ENCODE results near the gene ZFP64.

ZFP64 gene

DNA sequence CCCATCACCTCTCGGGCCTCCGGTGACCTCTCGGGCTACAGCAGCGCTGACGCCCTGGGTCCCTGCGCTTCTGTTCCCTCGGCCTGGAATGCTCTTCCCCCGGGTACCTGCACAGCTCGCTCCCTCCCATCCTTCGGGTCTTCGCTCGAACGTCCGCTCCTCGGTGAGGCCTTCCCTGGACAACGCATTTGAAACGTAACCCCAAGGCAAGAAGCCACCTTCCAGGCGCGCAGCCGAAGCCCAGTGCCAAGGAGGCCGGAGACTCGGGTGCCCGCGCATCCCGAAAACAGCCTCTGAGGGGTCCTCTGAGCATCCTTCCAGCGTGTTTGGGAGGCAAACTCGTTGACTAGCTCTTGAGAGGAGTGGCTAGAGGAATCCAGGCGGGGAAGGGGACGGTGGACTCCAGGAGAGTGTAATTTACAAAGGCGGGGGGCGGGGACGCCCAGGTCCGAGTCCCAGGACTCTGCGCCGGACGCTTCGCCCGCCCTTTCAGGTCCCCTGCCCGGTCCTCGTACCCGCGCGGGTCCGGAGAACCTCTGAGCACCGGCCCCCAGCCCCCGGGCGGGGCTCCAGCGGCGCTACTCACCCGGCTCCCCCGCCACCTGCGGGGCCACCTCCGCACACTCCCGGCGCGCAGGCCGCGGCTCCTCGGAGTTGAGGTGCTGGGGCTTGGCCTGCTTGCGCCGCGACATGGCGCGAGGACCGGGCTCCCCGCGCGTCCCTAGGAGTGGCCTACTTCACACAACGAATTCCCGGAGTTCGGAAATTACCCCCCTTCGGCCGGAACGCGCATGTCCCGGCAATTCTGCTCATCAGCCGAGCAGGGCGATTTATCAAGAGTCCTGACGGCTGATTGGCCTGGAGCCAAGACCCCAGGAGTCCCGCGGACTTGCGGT is 86.8 kb downstream of the ZFP64 start:
- TF ChIP-seq, protein P1, sequence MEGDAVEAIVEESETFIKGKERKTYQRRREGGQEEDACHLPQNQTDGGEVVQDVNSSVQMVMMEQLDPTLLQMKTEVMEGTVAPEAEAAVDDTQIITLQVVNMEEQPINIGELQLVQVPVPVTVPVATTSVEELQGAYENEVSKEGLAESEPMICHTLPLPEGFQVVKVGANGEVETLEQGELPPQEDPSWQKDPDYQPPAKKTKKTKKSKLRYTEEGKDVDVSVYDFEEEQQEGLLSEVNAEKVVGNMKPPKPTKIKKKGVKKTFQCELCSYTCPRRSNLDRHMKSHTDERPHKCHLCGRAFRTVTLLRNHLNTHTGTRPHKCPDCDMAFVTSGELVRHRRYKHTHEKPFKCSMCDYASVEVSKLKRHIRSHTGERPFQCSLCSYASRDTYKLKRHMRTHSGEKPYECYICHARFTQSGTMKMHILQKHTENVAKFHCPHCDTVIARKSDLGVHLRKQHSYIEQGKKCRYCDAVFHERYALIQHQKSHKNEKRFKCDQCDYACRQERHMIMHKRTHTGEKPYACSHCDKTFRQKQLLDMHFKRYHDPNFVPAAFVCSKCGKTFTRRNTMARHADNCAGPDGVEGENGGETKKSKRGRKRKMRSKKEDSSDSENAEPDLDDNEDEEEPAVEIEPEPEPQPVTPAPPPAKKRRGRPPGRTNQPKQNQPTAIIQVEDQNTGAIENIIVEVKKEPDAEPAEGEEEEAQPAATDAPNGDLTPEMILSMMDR (IDR thresholded peaks at IDR 0.05; ENCODE audit: low read depth, low read length), result no peak
- peak overlapping the region; percentile 52 to 58 for H3K4me3 ChIP-seq (replicated peaks in 1 of 2; ENCODE audit: low read depth in 2 of 2, low read length in 2 of 2)
- DNase-seq (ENCODE audit: low read depth in 2 of 2), result peak; percentile 37 to 41

DNA sequence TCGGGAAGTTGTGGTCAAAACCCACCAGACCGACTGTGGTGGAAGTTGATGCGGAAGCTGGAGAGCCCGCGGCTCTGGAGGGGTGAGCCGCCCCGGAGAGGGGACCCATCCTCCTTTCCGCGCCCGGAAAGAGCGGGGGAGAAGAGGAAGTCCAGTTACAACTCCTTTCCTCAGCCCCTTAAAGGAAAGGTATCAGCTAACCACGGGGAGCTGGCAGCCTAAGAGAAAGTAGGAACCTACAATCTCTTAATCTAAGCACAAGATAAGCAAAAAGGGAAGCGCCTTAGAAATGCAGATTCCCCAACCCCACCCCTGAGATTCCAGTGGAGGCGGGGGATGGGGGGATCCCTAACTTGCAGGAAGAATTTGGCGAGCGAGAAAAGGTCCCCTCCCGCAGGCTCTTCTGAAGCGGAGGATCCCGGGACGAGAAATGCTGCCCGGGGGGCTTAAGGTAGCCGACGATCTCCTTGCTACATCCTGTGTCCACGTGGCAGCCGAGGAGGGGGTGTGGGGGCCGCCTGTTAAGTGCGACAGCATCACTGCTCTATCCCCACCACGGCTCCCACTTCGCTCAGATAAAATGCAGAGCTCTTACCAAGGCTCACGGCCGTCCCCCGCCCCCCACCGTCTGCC is 87.5 kb downstream of the ZFP64 start:
- peak overlapping the region; percentile 52 to 58 for H3K4me3 ChIP-seq (replicated peaks in 1 of 2; ENCODE audit: low read depth in 2 of 2, low read length in 2 of 2)
- TF ChIP-seq, protein P1 (IDR thresholded peaks at IDR 0.05; ENCODE audit: low read depth, low read length), result no peak
- DNase-seq (ENCODE audit: low read depth in 2 of 2), result peak; percentile 10 to 13

DNA sequence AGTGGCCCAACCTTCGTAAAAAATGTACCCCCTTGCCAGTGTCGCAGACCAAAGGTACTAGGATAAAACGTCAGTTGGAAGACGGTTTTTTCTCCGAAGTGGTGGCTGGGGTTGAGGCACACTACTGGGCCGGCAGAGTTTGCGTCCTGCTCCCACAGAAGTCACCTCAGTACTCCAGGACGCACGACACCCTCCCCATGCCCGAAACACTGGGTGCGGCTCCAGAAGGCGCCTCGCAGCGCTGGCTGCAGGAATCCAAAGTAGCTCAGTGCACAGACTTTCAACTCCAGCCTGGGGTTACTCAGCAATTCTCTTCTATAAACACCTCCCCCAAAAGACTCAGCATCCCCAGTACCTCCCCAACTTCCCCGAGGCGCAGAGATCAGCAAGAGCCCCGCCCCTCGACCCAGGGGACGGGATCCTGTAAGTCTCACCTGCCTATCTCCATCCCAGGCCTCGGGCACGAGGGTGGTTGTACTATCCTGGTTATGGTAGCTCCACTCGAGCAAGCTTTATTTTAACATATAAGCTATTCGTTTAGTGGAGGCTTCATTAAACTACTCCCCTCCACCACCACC is 88.2 kb downstream of the ZFP64 start:
- TF ChIP-seq, protein P1 (IDR thresholded peaks at IDR 0.05; ENCODE audit: low read depth, low read length), result no peak
- peak; percentile 10 to 50 for DNase-seq (ENCODE audit: low read depth in 2 of 2)
- peak overlapping the region; percentile 52 to 58 for H3K4me3 ChIP-seq (replicated peaks in 1 of 2; ENCODE audit: low read depth in 2 of 2, low read length in 2 of 2)

DNA sequence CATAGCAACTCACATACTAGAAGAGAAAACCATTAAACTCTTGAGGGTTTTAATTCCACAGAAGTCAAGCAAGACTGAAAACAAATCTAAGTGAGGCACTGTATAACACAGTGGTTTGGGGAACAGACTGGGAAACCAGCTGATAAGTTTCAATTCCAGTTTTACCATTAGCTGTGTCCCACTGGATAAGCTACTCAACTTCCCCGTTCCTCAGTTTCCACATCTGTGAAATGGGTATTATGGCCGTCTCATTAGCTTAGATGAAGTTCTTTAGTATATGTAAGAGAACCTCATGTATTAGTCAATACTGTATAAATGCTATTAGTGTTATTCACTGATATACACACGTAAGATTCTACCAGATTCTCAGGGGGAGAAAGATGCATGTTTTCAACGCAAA is 89.0 kb downstream of the ZFP64 start:
- TF ChIP-seq, protein P1 (IDR thresholded peaks at IDR 0.05; ENCODE audit: low read depth, low read length), result no peak
- no peak overlapping the region for H3K4me3 ChIP-seq (replicated peaks in 1 of 2; ENCODE audit: low read depth in 2 of 2, low read length in 2 of 2)
- no peak for DNase-seq (ENCODE audit: low read depth in 2 of 2)

DNA sequence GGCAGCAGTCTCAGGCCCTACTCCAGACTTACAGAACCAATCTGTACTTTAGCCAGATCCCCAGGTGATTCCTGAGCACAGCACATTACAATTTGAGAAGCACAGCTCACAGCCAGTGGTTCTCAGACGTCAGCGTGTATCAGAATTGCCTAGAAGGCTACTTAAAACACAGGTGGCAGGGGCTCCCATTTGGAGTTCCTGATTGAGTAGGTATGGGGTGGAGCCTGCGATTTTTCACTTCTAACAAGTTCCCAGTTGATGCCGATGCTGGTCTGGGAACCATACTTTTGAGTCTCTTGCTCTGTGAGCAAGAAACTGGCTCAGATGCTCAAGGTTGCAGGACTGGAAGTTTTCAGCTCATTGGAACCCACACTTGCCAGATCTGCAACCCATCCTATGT is 89.5 kb downstream of the ZFP64 start:
- DNase-seq (ENCODE audit: low read depth in 2 of 2), result no peak
- H3K4me3 ChIP-seq (replicated peaks in 1 of 2; ENCODE audit: low read depth in 2 of 2, low read length in 2 of 2), result no peak overlapping the region
- TF ChIP-seq, protein P1 (IDR thresholded peaks at IDR 0.05; ENCODE audit: low read depth, low read length), result no peak
